H9 (cell line): ENCODE data around the gene AKNA. TPM values are rescaled to one million over a fixed set of nuclear protein-coding genes. Genes with fewer than 3 reads are reported as not detected.

Experiments used
- DNase-seq: peaks from one replicate; pipeline ENCODE4 v3.0.0-alpha.2; 2017
- H2AFZ ChIP-seq: one replicate; pipeline ENCODE4 v1.6.1; 2013; ENCODE audit warnings: mild to moderate bottlenecking, low read length, control low read depth, moderate library complexity
- H2AK5ac ChIP-seq: 2 replicates; pipeline ENCODE4 v1.6.1; 2013; ENCODE audit warnings: low read length, control low read depth, mixed read lengths; ENCODE audit not compliant: insufficient read length
- H2BK120ac ChIP-seq: one replicate; pipeline ENCODE4 v1.6.1; 2013; ENCODE audit warnings: low read depth, mild to moderate bottlenecking, low read length, control low read depth, inconsistent platforms; ENCODE audit not compliant: poor library complexity, severe bottlenecking
- H2BK12ac ChIP-seq: 2 replicates; pipeline ENCODE4 v1.6.1; 2013; ENCODE audit warnings: low read length, control low read depth, mixed read lengths, low read depth; ENCODE audit not compliant: insufficient read length
- H2BK15ac ChIP-seq: 2 replicates; pipeline ENCODE4 v1.6.1; 2013; ENCODE audit warnings: low read depth, low read length, control low read depth
- H2BK20ac ChIP-seq: one replicate; pipeline ENCODE4 v1.6.1; 2013; ENCODE audit warnings: low read depth, mild to moderate bottlenecking, low read length, control low read depth, inconsistent platforms; ENCODE audit not compliant: poor library complexity, severe bottlenecking
- H2BK5ac ChIP-seq: 2 replicates; pipeline ENCODE4 v1.6.1; 2013; ENCODE audit warnings: low read length, control low read depth, mixed read lengths; ENCODE audit not compliant: insufficient read length
- H3K14ac ChIP-seq: 2 replicates; pipeline ENCODE4 v1.6.1; 2013; ENCODE audit warnings: low read length, control low read depth; ENCODE audit not compliant: insufficient read depth
- H3K18ac ChIP-seq: 2 replicates; pipeline ENCODE4 v1.6.1; 2013; ENCODE audit warnings: low read depth, mild to moderate bottlenecking, mixed read lengths, low read length, control low read depth; ENCODE audit not compliant: insufficient read length
- H3K23ac ChIP-seq: 2 replicates; pipeline ENCODE4 v1.6.1; 2013; ENCODE audit warnings: low read length, control low read depth, mixed read lengths, low read depth; ENCODE audit not compliant: insufficient read length
- H3K23me2 ChIP-seq: 2 replicates; pipeline ENCODE4 v1.6.1; 2013; ENCODE audit warnings: low read depth, mild to moderate bottlenecking, mixed read lengths, low read length, control low read depth; ENCODE audit not compliant: insufficient read length, poor library complexity, severe bottlenecking
- H3K27ac ChIP-seq: 2 replicates; pipeline ENCODE4 v1.5.1; 2013; ENCODE audit warnings: low read length, control low read depth, mixed read lengths, low read depth; ENCODE audit not compliant: insufficient read length
- H3K27me3 ChIP-seq: 2 replicates; pipeline ENCODE4 v1.6.1; 2013; ENCODE audit warnings: low read length, control low read depth, inconsistent platforms; ENCODE audit not compliant: insufficient read depth
- H3K4ac ChIP-seq: 2 replicates; pipeline ENCODE4 v1.6.1; 2013; ENCODE audit warnings: low read depth, mild to moderate bottlenecking, control low read depth, inconsistent platforms, low read length, moderate library complexity
- H3K4me1 ChIP-seq: 2 replicates; pipeline ENCODE4 v1.6.1; 2013; ENCODE audit warnings: low read length, control low read depth, inconsistent platforms; ENCODE audit not compliant: insufficient read depth
- H3K4me2 ChIP-seq: 2 replicates; pipeline ENCODE4 v1.6.1; 2013; ENCODE audit warnings: low read length, control low read depth, mixed read lengths; ENCODE audit not compliant: insufficient read length, insufficient read depth
- H3K56ac ChIP-seq: 2 replicates; pipeline ENCODE4 v1.6.1; 2013; ENCODE audit warnings: low read depth, mild to moderate bottlenecking, mixed read lengths, low read length, control low read depth; ENCODE audit not compliant: insufficient read length
- H3K79me1 ChIP-seq: 2 replicates; pipeline ENCODE4 v1.6.1; 2013; ENCODE audit warnings: low read depth, mild to moderate bottlenecking, moderate library complexity, low read length, control low read depth, inconsistent platforms; ENCODE audit not compliant: insufficient read depth, poor library complexity, severe bottlenecking
- H3K79me2 ChIP-seq: 2 replicates; pipeline ENCODE4 v1.6.1; 2013; ENCODE audit warnings: low read length, control low read depth, inconsistent platforms; ENCODE audit not compliant: insufficient read depth
- H3K9ac ChIP-seq: 2 replicates; pipeline ENCODE4 v1.6.1; 2013; ENCODE audit warnings: low read length, control low read depth, mixed read lengths; ENCODE audit not compliant: insufficient read length; ENCODE audit errors: extremely low read depth
- H3K9me3 ChIP-seq: one replicate; pipeline ENCODE4 v1.6.1; 2013; ENCODE audit warnings: low read depth, low read length, inconsistent platforms; ENCODE audit not compliant: control insufficient read depth
- H3T11ph ChIP-seq: one replicate; pipeline ENCODE4 v1.6.1; 2013; ENCODE audit warnings: mild to moderate bottlenecking, low read length, control low read depth, inconsistent platforms
- H4K20me1 ChIP-seq: one replicate; pipeline ENCODE4 v1.6.1; 2013; ENCODE audit not compliant: control insufficient read depth, insufficient read length, insufficient read depth
- H4K5ac ChIP-seq: 2 replicates; pipeline ENCODE4 v1.6.1; 2013; ENCODE audit warnings: low read depth, mild to moderate bottlenecking, mixed read lengths, low read length, control low read depth; ENCODE audit not compliant: insufficient read length
- H4K8ac ChIP-seq: replicated peaks from 2 replicates; pipeline ENCODE4 v1.6.1; 2013; ENCODE audit warnings: low read length, control low read depth, mixed read lengths, low read depth; ENCODE audit not compliant: insufficient read length
- H4K91ac ChIP-seq: 2 replicates; pipeline ENCODE4 v1.6.1; 2013; ENCODE audit warnings: low read depth, mild to moderate bottlenecking, moderate library complexity, mixed read lengths, low read length, control low read depth; ENCODE audit not compliant: insufficient read length
- H3K27ac Mint-ChIP-seq, 3 experiments: 2 replicates in 2 of 3; 3 replicates in 1 of 3; pipeline ENCODE4 v1.8.0; 2020 to 2021; ENCODE audit warnings: mixed read lengths in 3 of 3, mild to moderate bottlenecking in 1 of 3, moderate library complexity in 1 of 3
- H3K27me3 Mint-ChIP-seq: 2 replicates; pipeline ENCODE4 v1.8.0; 2021; ENCODE audit warnings: low read depth, mild to moderate bottlenecking, moderate library complexity, mixed read lengths
- H3K36me3 Mint-ChIP-seq, 3 experiments: 2 replicates in 2 of 3; 3 replicates in 1 of 3; pipeline ENCODE4 v1.8.0; 2020 to 2021; ENCODE audit warnings: low read depth in 3 of 3, mixed read lengths in 3 of 3; ENCODE audit not compliant: insufficient read depth in 1 of 3
- H3K4me1 Mint-ChIP-seq, 2 experiments: 2 replicates each; pipeline ENCODE4 v1.8.0; 2020; ENCODE audit warnings: mixed read lengths in 2 of 2
- H3K4me3 Mint-ChIP-seq, 2 experiments: 2 replicates in 1 of 2; 3 replicates in 1 of 2; pipeline ENCODE4 v1.8.0; 2020 to 2021; ENCODE audit warnings: mild to moderate bottlenecking in 2 of 2, mixed read lengths in 2 of 2, moderate library complexity in 1 of 2
- H3K9me3 Mint-ChIP-seq, 2 experiments: 2 replicates in 1 of 2; 3 replicates in 1 of 2; pipeline ENCODE4 v1.8.0; 2020; ENCODE audit warnings: mild to moderate bottlenecking in 2 of 2, mixed read lengths in 2 of 2, moderate library complexity in 1 of 2
- CTCF ChIP-seq: fragments of 200-600 bp; sonication (generic); conservative IDR thresholded peaks from 3 replicates; pipeline ENCODE4 v1.8.0; 2021; ENCODE audit warnings: antibody characterized with exemption, mild to moderate bottlenecking
- WGBS: extraction: QIAGEN DNeasy Blood & Tissue Kit; methylation state at CpG from one replicate; pipeline ENCODE4 v1.1.7; 2013; ENCODE audit warnings: missing lambda C conversion rate, low lambda C conversion rate, mixed read lengths; ENCODE audit not compliant: insufficient read length; ENCODE audit errors: extremely low coverage; 5-methylcytosine and 5-hydroxymethylcytosine counted together
- total RNA-seq: library from RNA; stranded (reverse); gene quantifications from 2 replicates; pipeline ENCODE4 v1.2.1, GENCODE V29; 2021

AKNA gene
- total RNA-seq, 1 experiment from 2014 or later, result 19.7 TPM

- Histone ChIP-seq H3K9me3 (no peaks in the 10 kb centered on the region), H2BK15ac (no peak overlapping the region), H3K56ac (no peak overlapping the region), H3K4me1 (no peaks in the 10 kb centered on the region), H3K23me2 (no peaks in the 10 kb centered on the region), H2AFZ (no peak overlapping the region), H3K23ac (no peak overlapping the region), H3K27ac (no peak overlapping the region), H3K79me2 (no peaks in the 10 kb centered on the region), H3K4me2 (no peak overlapping the region), H2BK5ac (no peak overlapping the region), H4K20me1 (no peaks in the 10 kb centered on the region), H4K8ac (no peak overlapping the region), H2BK20ac (no peak overlapping the region), H3K27me3 (no peaks in the 10 kb centered on the region), H3T11ph (no peak overlapping the region), H3K79me1 (no peaks in the 10 kb centered on the region), H2AK5ac (no peak overlapping the region), H4K91ac (no peak overlapping the region), H3K18ac (no peak overlapping the region), H3K14ac (no peak overlapping the region), H2BK12ac (no peak overlapping the region), H2BK120ac (no peak overlapping the region), H3K9ac (no peak overlapping the region), H3K4ac (no peak overlapping the region), H4K5ac (no peak overlapping the region)
- H3K4me1 Mint-ChIP-seq, result peaks cover 0 to 5% of the 10 kb centered on the region in 2 experiments; a peak in 2 of 4 replicates
- H3K27me3 Mint-ChIP-seq, result peaks cover 6% of the 10 kb centered on the region
- H3K36me3 Mint-ChIP-seq, result no peaks in the 10 kb centered on the region
- no peak overlapping the region for H3K4me3 Mint-ChIP-seq
- H3K9me3 Mint-ChIP-seq, result no peaks in the 10 kb centered on the region
- no CpG with 5 or more reads among the region's 8 CpGs for WGBS
- no peak for TF ChIP-seq CTCF
- DNase-seq, result no peak
- peak overlapping the region in 1 of 3 experiments; percentile 52; a peak in 2 of 7 replicates for H3K27ac Mint-ChIP-seq
Measured at GRCh38 chr9:114317665-114318357, 70.0 kb downstream of the AKNA start.
